Neural progenitor cell (in vitro differentiated cells): ENCODE data around the gene KNDC1. TPM values are rescaled to one million over a fixed set of nuclear protein-coding genes. Genes with fewer than 3 reads are reported as not detected.

Experiments used
- DNase-seq: peaks from one replicate; pipeline ENCODE4 v3.0.0-alpha.2; 2016; ENCODE audit warnings: low spot score
- H2AFZ ChIP-seq: fragments of 200-600 bp; sonication (generic); replicated peaks from 2 replicates; pipeline ENCODE4 v1.6.1; 2016; ENCODE audit warnings: antibody characterized with exemption
- H3F3A ChIP-seq: fragments of 200-600 bp; sonication (generic); 2 replicates; pipeline ENCODE4 v1.6.1; 2016; ENCODE audit warnings: antibody characterized with exemption, low read depth
- H3K27ac ChIP-seq: fragments of 200-600 bp; sonication (generic); 2 replicates; pipeline ENCODE4 v1.5.1; 2016; ENCODE audit warnings: mild to moderate bottlenecking
- H3K27me3 ChIP-seq: fragments of 200-600 bp; sonication (generic); 2 replicates; pipeline ENCODE4 v1.6.1; 2016; ENCODE audit warnings: mild to moderate bottlenecking, moderate library complexity
- H3K36me3 ChIP-seq: fragments of 200-600 bp; sonication (generic); 2 replicates; pipeline ENCODE4 v1.5.1; 2016
- H3K4me1 ChIP-seq: fragments of 200-600 bp; sonication (generic); 2 replicates; pipeline ENCODE4 v1.6.1; 2016; ENCODE audit warnings: mixed run types
- H3K4me2 ChIP-seq: fragments of 200-600 bp; sonication (generic); 2 replicates; pipeline ENCODE4 v1.6.1; 2016
- H3K4me3 ChIP-seq: fragments of 200-600 bp; sonication (generic); 2 replicates; pipeline ENCODE4 v1.5.1; 2016
- H3K79me2 ChIP-seq: fragments of 200-600 bp; sonication (generic); 2 replicates; pipeline ENCODE4 v1.6.1; 2016; ENCODE audit warnings: low read depth
- H3K9ac ChIP-seq: fragments of 200-600 bp; sonication (generic); 2 replicates; pipeline ENCODE4 v1.6.1; 2016
- H3K9me3 ChIP-seq: fragments of 200-600 bp; sonication (generic); 2 replicates; pipeline ENCODE4 v1.5.1; 2016; ENCODE audit warnings: low read depth
- H4K20me1 ChIP-seq: fragments of 200-600 bp; sonication (generic); 2 replicates; pipeline ENCODE4 v1.6.1; 2016; ENCODE audit warnings: low read depth
- H3K27ac Mint-ChIP-seq: 3 replicates; pipeline ENCODE4 v1.8.0; 2021; ENCODE audit warnings: mixed read lengths
- H3K27me3 Mint-ChIP-seq: 2 replicates; pipeline ENCODE4 v1.8.0; 2022; ENCODE audit warnings: low read depth, mild to moderate bottlenecking, inconsistent platforms, moderate library complexity, mixed read lengths; ENCODE audit not compliant: insufficient read depth
- H3K36me3 Mint-ChIP-seq: 3 replicates; pipeline ENCODE4 v1.8.0; 2021; ENCODE audit warnings: mixed read lengths
- H3K4me1 Mint-ChIP-seq: 3 replicates; pipeline ENCODE4 v1.8.0; 2021; ENCODE audit warnings: mixed read lengths
- H3K4me3 Mint-ChIP-seq: 3 replicates; pipeline ENCODE4 v1.8.0; 2021; ENCODE audit warnings: mild to moderate bottlenecking, moderate library complexity, mixed read lengths
- H3K9me3 Mint-ChIP-seq: 3 replicates; pipeline ENCODE4 v1.8.0; 2020; ENCODE audit warnings: mixed read lengths
- CTCF ChIP-seq: fragments of 200-600 bp; sonication (generic); IDR thresholded peaks from 2 replicates; pipeline ENCODE4 v1.5.1; 2017; ENCODE audit warnings: antibody characterized with exemption, mild to moderate bottlenecking
- EZH2 ChIP-seq: fragments of 200-600 bp; sonication (generic); IDR thresholded peaks from 2 replicates; pipeline ENCODE4 v1.6.1; 2017; ENCODE audit warnings: antibody characterized with exemption, mild to moderate bottlenecking, moderate library complexity
- EZH2phosphoT487 ChIP-seq: fragments of 200-600 bp; sonication (generic); IDR thresholded peaks from 2 replicates; pipeline ENCODE4 v1.6.1; 2017; ENCODE audit warnings: antibody characterized with exemption
- total RNA-seq: library from RNA; depleted of rRNA; stranded (reverse); fragments of >200 nt; gene quantifications from 2 replicates; pipeline ENCODE4 v1.2.3, GENCODE V29; 2015; ENCODE audit warnings: low replicate concordance

Gene KNDC1
- total RNA-seq, 1 donor from 2014 or later, result 1.8 TPM

- Mint-ChIP-seq H3K27me3 (peaks cover 19% of the 10 kb centered on the region), H3K36me3 (peaks cover 5% of the 10 kb centered on the region), H3K4me1 (no peaks in the 10 kb centered on the region), H3K27ac (no peak overlapping the region), H3K9me3 (peaks cover 30% of the 10 kb centered on the region), H3K4me3 (no peak overlapping the region)
- H3K27me3 ChIP-seq, result no peaks in the 10 kb centered on the region
- DNase-seq, result no peak
- no peak overlapping the region for H2AFZ ChIP-seq
- no peak overlapping the region for H3K9ac ChIP-seq
- H3K4me2 ChIP-seq, result no peak overlapping the region
- H3K27ac ChIP-seq, result no peak overlapping the region
- H3F3A ChIP-seq, result no peaks in the 10 kb centered on the region
- no peaks in the 10 kb centered on the region for H3K36me3 ChIP-seq
- TF ChIP-seq CTCF (no peak), EZH2phosphoT487 (no peak), EZH2 (no peak)
- no peak overlapping the region for H3K4me3 ChIP-seq
- H3K79me2 ChIP-seq, result no peaks in the 10 kb centered on the region
- H3K4me1 ChIP-seq, result no peaks in the 10 kb centered on the region
- H4K20me1 ChIP-seq, result no peaks in the 10 kb centered on the region
- H3K9me3 ChIP-seq, result no peaks in the 10 kb centered on the region
Observed at GRCh38 chr10:133114726-133115452, 45.1 kb upstream of the KNDC1 start.

GRCh38 chr10:133115453-133115842, 44.6 kb upstream of the KNDC1 start:
- H3K9me3 Mint-ChIP-seq, result peaks cover 28% of the 10 kb centered on the region
- Histone ChIP-seq H3K9me3 (no peaks in the 10 kb centered on the region), H3K4me2 (no peak overlapping the region), H4K20me1 (no peaks in the 10 kb centered on the region), H3K9ac (no peak overlapping the region), H3K27ac (no peak overlapping the region), H3K27me3 (no peaks in the 10 kb centered on the region), H3K79me2 (no peaks in the 10 kb centered on the region), H3K36me3 (no peaks in the 10 kb centered on the region), H3K4me3 (no peak overlapping the region), H3F3A (no peaks in the 10 kb centered on the region), H3K4me1 (no peaks in the 10 kb centered on the region), H2AFZ (no peak overlapping the region)
- no peak for DNase-seq
- peaks cover 17% of the 10 kb centered on the region for H3K27me3 Mint-ChIP-seq
- H3K27ac Mint-ChIP-seq, result no peak overlapping the region
- no peaks in the 10 kb centered on the region for H3K4me1 Mint-ChIP-seq
- no peak for TF ChIP-seq CTCF
- no peak for TF ChIP-seq EZH2phosphoT487
- no peak for TF ChIP-seq EZH2
- H3K36me3 Mint-ChIP-seq, result peaks cover 5% of the 10 kb centered on the region
- no peak overlapping the region for H3K4me3 Mint-ChIP-seq

- H3K36me3 Mint-ChIP-seq, result peaks cover 5% of the 10 kb centered on the region
- Histone ChIP-seq H3K4me3 (no peak overlapping the region), H4K20me1 (no peaks in the 10 kb centered on the region), H3F3A (no peaks in the 10 kb centered on the region), H2AFZ (no peak overlapping the region), H3K27me3 (no peaks in the 10 kb centered on the region), H3K27ac (no peak overlapping the region), H3K9ac (no peak overlapping the region), H3K4me1 (no peaks in the 10 kb centered on the region), H3K79me2 (no peaks in the 10 kb centered on the region), H3K36me3 (no peaks in the 10 kb centered on the region), H3K9me3 (no peaks in the 10 kb centered on the region), H3K4me2 (no peak overlapping the region)
- no peak for TF ChIP-seq EZH2
- no peak for TF ChIP-seq EZH2phosphoT487
- TF ChIP-seq CTCF, result no peak
- peaks cover 25% of the 10 kb centered on the region for H3K9me3 Mint-ChIP-seq
- H3K27me3 Mint-ChIP-seq, result peaks cover 16% of the 10 kb centered on the region
- no peak overlapping the region for H3K4me3 Mint-ChIP-seq
- H3K4me1 Mint-ChIP-seq, result no peaks in the 10 kb centered on the region
- no peak overlapping the region for H3K27ac Mint-ChIP-seq
- no peak for DNase-seq
Observed at GRCh38 chr10:133115976-133116375, 44.0 kb upstream of the KNDC1 start.
